ENCODE results near the gene ASPDH.

DNA sequence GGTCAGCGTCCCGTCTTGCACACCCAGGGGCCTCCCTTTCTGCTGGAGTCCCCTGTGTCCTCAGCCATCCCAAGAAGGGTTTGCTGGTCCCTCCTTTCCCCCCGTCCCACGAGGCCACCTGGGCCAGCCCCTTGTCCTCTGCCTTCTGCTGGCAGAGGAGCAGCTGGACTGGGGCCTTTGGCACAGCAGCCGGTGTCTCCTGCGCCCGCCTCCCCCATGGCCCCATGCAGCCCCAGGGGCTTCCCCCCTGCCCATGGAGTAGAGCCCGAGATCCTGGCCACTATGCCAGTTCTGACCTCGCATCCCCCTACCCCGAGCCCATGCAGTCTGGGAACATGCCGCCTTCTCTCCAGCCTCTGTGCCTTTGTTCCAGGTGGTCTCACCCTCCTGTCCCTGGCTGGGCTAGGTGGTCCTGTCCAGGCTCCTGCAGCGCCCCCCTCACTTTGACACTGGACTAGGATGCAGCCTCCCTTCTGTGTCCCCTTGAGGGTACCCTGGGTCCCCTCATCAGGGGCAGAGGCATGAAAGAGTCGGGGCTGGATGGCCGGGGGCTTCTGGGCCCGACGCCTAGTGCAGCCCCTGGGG is 31.4 kb downstream of the ASPDH start:
- TF ChIP-seq, protein P1, sequence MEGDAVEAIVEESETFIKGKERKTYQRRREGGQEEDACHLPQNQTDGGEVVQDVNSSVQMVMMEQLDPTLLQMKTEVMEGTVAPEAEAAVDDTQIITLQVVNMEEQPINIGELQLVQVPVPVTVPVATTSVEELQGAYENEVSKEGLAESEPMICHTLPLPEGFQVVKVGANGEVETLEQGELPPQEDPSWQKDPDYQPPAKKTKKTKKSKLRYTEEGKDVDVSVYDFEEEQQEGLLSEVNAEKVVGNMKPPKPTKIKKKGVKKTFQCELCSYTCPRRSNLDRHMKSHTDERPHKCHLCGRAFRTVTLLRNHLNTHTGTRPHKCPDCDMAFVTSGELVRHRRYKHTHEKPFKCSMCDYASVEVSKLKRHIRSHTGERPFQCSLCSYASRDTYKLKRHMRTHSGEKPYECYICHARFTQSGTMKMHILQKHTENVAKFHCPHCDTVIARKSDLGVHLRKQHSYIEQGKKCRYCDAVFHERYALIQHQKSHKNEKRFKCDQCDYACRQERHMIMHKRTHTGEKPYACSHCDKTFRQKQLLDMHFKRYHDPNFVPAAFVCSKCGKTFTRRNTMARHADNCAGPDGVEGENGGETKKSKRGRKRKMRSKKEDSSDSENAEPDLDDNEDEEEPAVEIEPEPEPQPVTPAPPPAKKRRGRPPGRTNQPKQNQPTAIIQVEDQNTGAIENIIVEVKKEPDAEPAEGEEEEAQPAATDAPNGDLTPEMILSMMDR (IDR thresholded peaks at IDR 0.05), result no peak
- TF ChIP-seq MYBL2 (CRISPR knock-in tag; IDR thresholded peaks at IDR 0.05), result no peak

Data from WTC11 (cell line).